Measurements from ENCODE around the gene OOEP.

The OOEP gene

DNA sequence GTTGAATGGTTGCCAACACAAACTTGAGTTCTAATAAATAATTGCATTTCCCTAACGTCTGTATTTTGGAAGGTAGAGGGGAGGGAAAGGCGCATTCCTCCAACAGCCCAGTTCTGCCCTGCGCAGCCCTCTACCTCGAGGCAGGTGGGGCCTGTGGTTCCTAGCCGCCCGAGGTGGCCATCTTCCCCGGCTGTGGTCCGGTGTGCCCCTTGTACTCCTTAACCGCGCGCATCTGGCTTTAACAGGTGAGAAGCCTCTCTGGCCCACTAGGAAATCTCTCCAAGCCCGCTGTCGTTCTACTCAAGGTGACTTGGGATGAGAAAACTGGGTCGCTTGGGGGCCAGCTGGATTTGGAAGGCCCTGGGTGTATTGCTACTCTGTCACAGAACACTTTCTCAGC, 5.6 kb downstream of the OOEP start:
- DNase-seq, result no peak

GRCh38 chr6:73363537-73363875, 6.2 kb downstream of the OOEP start:
- DNase-seq, result no peak

- no peak for DNase-seq
These were observed 6.7 kb downstream of the OOEP start for GRCh38 chr6:73362869-73363536.

- no peak for DNase-seq
These were observed 7.3 kb downstream of the OOEP start, which contains the start of gene KHDC3L for GRCh38 chr6:73362358-73362757. Gene KHDC3L, plus strand, starts transcription at chr6:73362658. Its CDS starts 72 bp downstream, at chr6:73362730.

- DNase-seq, result no peak
These were observed 15.8 kb downstream of the OOEP start, which contains the start of gene DPPA5 for GRCh38 chr6:73353636-73354593. Gene DPPA5, minus strand, starts transcription at chr6:73354276. Its CDS starts 51 bp downstream, at chr6:73354225.

DNA sequence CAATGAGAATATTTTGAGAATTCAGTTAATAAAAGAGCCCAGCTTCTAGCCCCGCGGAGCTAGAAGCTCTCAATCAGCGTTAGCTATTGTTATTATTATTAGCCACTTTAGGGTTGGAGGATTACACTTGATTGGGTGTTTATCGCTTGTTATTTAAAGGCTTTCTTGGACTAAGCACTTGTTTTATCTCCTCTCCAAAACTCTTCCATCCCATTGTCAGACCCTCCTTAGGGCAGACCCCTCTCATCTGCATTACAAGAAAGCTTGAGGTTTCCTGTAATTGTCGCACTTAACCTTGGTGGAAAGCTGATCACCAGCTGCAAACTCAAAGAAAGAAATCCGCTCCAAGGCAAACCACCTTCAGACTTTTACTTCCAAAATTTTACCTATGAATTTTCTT, 20.4 kb downstream of the OOEP start:
- no peak for DNase-seq

- no peak for DNase-seq
These were observed 21.0 kb downstream of the OOEP start for GRCh38 chr6:73348550-73349204.

DNA sequence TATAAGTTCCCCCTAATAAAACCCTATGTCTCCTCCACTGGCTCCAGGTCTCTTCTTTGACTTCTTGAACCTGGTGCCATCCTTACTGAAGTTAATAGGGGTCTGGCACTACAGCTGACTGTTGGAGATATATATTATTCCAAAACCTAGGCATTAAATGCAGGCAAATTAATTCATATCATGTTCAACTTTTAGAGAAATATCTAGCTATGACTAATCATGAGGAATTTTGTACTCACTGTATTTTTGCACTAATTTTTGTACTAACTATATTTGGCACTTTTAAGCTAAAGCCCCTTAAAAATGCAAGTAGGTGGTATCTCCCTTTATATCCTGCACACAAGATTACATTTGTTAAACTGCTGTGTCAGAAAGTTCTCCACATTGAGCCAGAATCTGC, 26.5 kb downstream of the OOEP start:
- no peak for DNase-seq

GRCh38 chr6:73342174-73342573, 27.5 kb downstream of the OOEP start:
- DNase-seq, result no peak

- no peak for DNase-seq
These were observed 28.4 kb downstream of the OOEP start for GRCh38 chr6:73341335-73341734.

- DNase-seq, result no peak
These were observed 29.6 kb downstream of the OOEP start for GRCh38 chr6:73340048-73340447.

GRCh38 chr6:73339340-73339739, 30.4 kb downstream of the OOEP start:
- no peak for DNase-seq

- no peak for DNase-seq
These were observed 40.5 kb downstream of the OOEP start for GRCh38 chr6:73329201-73329600.

DNA sequence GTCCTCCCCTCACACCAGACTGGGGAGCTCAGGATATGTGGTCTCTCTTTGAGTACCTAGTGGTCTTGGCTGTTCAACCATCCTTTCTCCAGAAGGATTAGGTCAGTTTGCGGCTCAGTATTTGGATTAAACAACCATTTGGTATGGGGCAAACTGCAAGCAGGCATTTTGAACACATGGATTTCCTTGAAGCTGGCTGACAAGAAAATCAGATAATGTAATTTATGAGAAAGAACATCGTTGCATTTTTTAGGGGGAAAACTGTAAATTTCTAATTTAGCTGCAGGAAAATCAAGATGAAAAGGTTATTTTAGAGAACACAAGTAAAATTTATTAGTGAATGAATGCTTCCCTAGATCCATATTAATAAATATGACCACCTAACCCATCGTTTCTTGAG, 40.9 kb downstream of the OOEP start:
- no peak for DNase-seq

- no peak for DNase-seq
These were observed 44.0 kb downstream of the OOEP start for GRCh38 chr6:73325656-73326055.

- DNase-seq, result no peak
These were observed 46.4 kb downstream of the OOEP start for GRCh38 chr6:73323323-73323722.
